Activated T-cell treated with anti-CD3 and anti-CD28 coated beads, Interleukin-2, amount 50 U/mL, for 48 hours (primary cell): ENCODE data around the gene FZR1.
A peak's percentile ranks its signal among the peaks of the same experiment; 100 is the strongest.
"Not testable (repeated sequence)": the region's sequence is repeated elsewhere in the genome, so short reads cannot be mapped to it uniquely, and the experiment has no call there.

Source experiments
- DNase-seq, 2 experiments: peaks; one replicate each; pipeline ENCODE4 v3.0.0-alpha.2; 2020

Gene FZR1

DNA sequence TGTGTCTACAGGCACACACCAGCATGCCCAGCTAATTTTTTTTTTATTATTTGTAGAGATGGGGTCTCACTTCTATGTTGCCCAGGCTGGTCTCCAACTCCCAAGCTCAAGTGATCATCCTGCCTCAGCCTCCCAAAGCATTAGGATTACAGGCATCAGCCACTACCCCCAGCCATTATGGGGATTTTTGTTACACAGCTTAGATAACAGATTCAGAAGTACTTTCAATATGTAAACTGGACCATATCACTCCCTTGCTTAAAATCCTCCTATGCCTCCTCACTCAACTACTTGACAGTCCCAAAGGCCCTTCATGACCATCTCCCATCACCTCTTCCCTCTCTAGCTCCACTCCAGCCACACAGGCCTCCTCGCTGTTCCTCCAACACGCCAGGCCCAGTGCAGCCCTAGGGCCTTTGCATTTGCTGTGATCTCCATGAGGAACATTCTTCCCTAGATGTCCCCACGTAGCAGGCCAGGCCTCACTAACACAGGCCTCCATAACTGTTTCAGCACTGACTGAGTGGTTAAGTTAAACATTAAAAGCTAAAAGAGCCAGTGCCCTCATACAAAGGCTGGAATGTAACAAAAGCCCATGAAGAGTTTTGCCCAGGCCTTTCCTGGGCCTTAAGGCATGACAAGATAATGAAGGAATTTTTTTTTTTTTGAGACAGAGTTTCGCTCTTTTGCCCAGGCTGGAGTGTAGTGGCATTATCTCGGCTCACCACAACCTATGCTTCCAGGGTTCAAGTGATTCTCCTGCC lies 8.2 kb upstream of the FZR1 start:
- DNase-seq = no peak

DNA sequence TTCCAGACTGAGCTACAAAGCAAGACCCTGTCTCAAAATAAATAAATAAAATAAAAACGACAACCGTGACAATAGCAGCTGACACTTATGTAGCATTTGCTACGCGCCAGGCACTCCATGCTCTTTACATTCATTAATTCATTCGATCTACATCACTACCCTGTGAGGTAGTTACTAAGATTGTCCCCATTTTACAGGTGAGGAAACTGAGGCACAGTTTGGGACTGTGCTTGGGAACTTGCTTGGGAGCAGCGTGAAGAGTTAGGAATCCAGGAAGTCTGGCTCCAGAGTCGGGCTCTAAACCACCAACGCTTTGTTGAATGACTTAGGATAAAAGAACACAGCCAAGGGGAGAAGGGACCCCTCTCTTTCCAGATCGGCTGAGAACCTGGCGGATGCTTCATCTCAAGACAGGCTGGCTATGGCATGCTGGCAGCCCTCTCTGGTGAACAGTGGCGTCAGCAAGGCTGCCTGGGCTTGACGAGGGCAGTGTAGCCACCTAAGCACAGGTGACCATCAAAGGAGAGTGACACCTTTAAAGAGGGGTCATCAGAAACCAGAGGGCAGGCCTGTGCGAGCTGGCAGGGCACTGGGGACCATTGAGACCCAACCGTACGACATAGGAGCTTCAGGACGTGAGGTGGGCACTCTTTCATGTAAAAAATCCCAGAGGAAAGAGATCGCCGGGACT lies 6.2 kb upstream of the FZR1 start:
- no peak for DNase-seq

DNA sequence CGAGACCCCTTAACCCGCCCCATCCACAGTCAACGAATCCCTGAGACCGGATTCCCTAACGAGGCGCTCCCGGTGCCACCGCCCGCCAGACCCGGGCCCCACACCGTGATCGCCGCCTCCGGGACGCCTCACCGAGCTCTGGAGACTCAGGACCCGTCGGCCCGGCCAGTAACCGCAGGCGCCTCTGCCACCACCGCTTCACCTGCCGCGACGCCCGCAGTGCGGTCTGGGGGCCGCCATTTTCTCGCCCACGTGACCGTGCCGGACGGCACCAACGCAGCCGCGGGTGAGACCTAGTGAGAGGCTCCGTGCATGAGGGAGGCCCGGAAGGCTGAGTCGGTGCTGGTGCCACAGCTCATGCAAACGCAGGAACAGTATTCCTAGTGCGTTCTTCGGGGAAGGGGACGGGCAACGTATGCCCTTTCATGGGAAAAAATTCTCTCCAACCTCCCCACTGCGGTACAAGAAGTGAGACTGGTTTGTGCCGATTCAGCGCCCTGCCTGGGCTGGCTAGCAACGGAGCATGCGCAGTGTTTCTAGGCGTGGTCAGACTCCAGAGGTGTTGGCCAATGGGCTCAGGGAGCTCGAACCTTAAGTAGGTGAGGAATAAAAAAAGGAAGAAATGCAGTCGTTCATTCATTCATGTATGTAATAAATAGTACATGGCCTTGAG lies 5.5 kb upstream of the FZR1 start, which contains the start of gene DOHH:
Gene DOHH (minus strand): TSS at position 246 of the 673 bp plus-strand sequence. CDS start 3,860 bp downstream, outside the sequence.
- DNase-seq = peak; percentile 97

DNA sequence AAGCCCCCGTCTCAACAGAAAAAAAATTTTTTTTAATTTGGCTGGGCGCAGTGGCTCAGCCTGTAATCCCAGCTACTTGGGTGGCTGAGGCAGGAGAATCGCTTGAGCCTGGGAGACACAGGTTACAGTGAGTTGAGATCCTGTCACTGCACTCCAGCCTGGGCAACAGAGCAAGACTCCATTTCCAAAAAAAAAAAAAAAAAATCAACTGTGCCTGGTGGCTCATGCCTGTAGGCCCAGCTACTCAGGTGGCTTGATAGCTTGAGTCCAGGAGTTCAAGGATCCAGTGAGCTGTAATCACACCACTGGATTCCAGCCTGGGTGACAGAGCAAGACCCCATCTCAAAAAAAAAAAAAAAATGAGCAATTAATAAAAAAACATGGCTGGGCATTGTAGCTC lies 4.3 kb upstream of the FZR1 start:
- DNase-seq = no peak

- DNase-seq = no peak
Observed at GRCh38 chr19:3503036-3503572, 3.0 kb upstream of the FZR1 start.

- DNase-seq = no peak
Observed at GRCh38 chr19:3504735-3505134, 1.4 kb upstream of the FZR1 start.

DNA sequence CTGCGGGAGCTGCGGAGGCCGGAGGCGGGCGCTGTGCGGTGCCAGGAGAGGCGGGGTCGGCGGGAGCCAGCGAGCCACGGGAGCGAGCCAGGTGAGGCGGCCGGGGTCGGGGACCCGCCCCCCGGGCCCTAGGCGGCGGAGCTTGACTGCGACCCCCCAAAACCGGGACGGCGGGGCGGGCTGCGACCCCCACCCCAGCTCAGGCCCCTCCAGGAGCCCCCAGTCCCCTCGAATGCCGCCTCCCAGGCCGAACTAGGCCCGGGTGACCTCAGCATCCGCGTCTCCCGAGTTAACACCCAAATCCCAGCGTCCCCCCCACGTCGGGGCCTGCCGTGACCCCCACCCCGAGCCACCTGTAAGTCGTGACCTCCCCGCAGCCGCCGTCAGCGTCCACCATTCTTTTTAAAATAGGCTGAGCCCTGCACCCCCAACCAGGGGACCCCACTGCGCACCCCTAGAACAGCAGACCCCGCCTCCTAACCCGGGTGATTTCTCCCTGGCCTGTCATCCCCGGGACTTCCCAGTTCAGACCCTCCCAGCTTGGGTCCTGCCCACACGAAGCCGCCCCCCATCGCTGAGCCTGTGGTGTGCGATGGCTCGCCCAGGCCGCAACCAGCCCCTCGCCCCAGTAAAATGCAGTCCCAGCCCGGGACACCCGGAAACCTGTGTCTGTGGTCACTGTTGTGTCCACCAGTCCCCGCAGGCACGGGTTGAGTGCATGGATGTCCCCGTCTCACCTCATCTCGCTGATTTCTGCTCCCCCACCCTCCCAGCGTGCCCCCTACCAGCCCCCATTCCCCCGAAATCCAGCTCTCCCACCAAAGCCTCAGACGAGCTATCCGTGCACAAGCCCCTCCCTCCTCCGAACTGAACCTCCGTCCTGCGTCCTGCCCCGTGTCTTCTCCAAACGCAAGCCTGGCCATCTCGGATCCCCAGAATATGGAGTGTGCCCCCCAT lies 551 bp downstream of the FZR1 start:
- peak; percentile 45 to 50 for DNase-seq

- peak; percentile 47 to 53 for DNase-seq
Observed at GRCh38 chr19:3507371-3508120, 1.4 kb downstream of the FZR1 start.

DNA sequence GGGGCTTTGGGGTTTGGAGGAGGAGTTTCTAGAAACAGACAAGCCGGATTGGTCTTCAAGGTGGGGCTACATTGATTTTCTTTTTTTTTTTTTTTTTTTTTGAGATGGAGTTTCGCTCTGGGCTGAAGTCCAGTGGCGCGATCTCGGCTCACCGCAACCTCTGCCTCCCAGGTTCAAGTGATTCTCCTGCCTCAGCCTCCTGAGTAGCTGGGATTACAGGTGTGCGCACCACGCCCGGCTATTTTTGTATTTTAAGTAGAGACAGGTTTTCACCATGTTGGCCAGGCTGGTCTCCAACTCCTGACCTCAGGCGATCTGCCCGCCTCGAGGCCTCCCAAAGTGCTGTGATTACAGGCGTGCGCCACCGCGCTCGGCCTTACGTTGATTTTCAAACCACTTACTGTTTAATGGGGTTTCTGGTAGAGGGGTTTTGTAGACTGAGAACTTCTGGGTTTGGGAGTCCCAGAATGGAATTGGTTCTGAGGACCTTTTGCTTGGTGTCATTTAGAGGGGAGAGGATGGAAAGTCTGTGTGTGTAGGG lies 2.1 kb downstream of the FZR1 start:
- not testable (repeated sequence) for DNase-seq

- peak; percentile 37 to 44 for DNase-seq
Observed at GRCh38 chr19:3508771-3509535, 2.8 kb downstream of the FZR1 start.

DNA sequence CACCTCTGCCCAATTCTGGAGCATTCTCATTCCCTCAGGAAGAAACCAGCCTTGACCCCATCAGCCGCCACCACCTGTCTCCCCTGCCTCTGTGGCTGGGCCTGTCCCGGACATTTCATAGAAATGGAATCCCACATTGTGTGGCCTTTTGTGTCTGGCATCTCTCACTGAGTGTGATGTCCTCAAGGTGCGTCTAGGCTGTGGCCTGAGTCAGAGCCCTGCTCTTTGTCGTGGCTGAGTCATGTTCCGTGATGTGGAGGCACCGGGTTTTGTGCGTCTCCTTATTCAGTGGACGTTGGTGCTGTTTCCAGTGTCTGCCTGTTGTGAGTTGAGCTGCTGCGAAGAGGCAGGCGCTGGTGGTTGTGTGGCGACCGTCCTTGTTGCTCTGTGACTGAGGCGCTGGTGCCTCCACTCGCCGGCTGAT lies 3.5 kb downstream of the FZR1 start:
- DNase-seq = peak; percentile 62 to 69

DNA sequence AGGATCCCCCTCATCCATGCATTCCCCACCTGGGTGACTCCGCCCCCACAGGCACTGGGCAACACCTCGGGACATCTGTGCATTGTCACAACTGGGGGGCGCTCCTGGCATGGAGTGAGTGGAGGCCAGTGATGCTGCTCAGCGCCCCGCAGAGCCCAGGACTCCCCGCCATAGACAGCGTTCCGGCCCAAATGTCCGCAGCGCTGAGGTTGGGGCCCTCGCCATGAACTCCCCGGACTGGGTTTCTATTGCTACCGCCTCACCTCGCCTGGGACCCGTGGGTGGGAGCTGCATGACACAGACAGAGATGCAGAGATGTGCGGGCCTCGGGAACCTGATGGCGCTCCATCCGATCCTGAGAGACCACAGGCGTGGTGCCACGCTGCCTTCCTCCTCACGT lies 4.6 kb downstream of the FZR1 start:
- no peak for DNase-seq

DNA sequence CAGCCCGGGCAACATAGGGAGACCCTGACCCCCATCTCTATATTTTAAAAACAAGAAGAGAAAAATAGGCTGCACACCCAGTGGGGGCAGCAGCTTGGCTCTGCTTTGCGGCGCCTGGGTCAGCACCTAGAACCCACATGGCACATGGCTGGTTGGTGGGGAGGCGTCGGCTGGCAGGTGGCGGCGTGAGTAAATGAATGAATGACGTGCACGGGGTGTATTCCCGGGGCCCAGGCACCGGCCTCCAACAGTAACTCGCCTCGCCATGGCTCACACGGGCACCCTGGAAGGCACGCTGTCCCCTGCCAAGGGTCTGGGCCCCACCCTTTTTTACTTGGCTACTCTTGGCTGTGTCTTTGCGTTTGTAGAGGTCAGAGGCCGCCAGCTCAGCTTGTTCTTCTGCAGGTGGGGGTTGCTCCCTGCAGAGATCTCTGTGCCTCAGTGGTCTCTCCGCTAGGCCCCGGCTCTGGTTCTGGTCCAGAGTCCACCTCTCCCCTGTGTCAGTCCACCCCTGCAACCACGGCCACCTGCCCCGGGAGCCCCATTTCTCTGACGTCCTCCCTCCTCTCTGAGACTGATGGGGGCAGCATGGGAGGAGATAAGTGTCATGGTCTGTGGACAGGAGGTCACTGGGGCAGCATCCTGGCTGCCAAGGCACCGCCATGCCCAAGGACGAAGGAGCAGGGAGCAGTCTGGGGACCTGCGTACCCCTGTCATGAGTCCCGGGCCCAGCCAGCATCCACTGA lies 5.6 kb downstream of the FZR1 start:
- no peak for DNase-seq

DNA sequence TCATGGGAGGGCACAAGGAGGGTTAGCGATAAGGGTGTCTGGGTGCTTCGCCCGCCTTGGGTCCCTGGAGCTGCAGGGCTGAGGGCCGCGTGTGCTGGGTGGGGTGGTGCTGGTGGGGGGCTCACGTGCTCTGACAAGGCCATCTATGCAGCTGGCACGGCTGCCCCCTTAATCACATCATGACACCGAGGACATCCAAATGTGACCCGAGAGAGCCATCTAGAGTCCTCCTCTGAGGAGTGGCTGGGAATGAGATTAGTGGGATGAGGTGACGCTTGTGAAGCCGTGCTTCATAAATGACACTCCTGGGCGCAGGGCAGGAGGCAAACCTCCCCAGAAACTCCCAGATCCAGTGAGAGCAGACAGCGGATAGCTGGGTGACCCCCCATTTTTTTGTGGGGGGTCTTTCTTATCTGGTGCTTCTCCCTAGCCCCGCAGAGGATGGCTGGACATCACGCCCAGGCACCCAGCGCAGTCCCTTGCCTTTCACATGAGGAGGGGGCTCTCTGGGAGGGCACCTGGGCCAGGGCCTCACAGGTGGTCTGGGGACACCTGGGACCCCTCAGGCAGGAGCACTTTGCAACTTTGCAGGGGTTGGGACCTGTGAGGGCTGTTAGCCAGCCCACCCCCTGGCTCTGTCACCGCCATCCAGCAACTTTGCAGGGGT lies 6.6 kb downstream of the FZR1 start:
- DNase-seq = no peak

- no peak for DNase-seq
Observed at GRCh38 chr19:3513229-3514140, 7.4 kb downstream of the FZR1 start.

DNA sequence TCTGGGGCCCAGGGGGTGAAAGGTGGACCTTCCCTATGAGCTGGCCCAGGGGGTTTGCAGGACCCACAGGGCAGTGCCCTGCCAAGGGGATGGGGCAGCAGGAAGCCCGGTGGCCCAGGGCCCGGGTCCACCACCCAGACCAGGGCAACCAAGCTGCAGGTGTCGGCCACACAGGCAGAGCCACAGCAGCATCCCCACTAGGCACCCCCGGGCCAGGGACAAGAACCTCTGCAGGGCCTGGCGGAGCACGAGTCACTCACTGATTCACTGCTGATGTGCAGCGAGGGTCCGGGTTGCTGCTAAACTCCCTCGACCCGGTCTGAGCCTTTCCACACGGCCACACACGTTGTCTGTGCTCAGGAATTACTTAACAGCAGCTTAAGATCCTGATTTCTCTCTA lies 8.8 kb downstream of the FZR1 start:
- DNase-seq = no peak

DNA sequence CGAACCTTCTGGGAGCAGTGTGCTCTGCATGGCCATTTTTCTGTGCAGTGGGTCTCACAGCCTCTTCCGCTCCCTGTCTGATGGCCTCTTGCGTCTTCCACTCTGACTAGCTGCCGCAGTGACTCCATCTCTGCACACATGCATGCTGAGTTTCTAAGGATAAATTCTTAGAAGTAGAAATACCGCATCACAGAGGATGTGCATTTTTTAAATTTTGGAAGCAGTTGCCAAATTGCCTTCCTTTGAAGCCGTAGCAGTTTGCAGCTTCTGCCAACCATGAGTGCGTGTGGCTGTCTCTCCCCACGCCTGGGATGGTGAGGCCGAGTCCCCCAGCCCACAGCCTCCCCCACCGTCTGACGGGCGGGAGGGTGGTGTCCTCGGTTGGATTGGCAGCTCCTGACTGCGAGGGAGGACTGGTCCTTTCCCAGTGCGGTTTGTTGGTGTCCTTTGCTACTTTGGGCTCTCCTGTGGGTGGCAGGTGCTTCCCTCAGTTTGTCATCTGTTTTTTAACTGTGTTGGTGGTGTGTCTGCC lies 9.8 kb downstream of the FZR1 start:
- DNase-seq = no peak
